GM18519 (cell line): ENCODE measurements around the gene ISG20L2.
A peak's percentile ranks its signal among the peaks of the same experiment; 100 is the strongest.
"Not testable (repeated sequence)": the region's sequence is repeated elsewhere in the genome, so short reads cannot be mapped to it uniquely, and the experiment has no call there.

Experiments used
- ATAC-seq: cut with Tn5 transposase; IDR thresholded peaks from one replicate; pipeline ENCODE4 v1.9.1; 2021; ENCODE audit warnings: mild to moderate bottlenecking, moderate library complexity; ENCODE audit not compliant: unreplicated experiment, low FRiP score

The ISG20L2 gene, protein sequence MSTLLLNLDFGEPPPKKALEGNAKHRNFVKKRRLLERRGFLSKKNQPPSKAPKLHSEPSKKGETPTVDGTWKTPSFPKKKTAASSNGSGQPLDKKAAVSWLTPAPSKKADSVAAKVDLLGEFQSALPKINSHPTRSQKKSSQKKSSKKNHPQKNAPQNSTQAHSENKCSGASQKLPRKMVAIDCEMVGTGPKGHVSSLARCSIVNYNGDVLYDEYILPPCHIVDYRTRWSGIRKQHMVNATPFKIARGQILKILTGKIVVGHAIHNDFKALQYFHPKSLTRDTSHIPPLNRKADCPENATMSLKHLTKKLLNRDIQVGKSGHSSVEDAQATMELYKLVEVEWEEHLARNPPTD

DNA sequence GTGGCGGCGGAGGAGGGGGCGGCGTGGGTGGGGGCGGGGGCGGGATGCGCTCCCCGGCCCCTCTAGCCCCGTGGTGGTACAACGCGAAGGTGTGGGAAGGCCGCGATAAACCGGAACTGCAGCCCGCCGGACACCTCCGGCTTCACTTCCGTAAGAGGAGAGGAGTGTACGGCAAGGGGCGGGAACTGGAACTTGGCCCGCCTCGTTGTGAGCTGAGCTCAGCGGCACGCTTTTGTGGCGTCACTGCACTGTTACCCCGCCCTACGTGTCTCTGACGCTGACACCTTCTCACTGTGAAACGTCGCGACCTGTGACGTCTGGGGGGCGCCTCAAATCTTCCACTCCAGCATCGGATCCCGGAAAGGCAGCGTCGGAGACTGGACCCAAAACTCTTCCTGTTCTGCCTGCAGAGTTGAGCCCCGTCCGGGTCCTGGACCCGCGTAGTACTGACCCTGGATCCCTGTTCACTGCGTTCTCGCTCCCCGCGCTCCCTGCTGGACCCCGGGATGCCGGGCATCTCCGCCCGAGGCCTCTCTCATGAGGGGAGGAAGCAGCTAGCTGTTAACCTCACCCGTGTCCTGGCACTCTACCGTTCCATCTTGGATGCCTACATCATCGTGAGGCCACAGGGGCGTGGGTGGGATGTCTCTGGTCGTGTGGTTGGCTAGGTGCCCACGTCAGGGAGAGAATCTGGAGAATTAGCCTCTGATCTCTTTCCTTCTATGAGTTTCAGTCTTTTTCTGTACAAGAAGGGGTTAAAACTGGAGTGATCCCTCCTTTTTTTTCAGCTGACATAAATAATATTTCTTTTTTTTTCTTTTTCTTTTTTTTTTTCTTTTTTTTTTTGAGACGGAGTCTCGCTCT, at the start of gene ISG20L2:
Gene ISG20L2, minus strand, starts transcription at position 168 of the 864 bp plus-strand sequence. CDS start 1,114 bp downstream, outside the sequence.
- ATAC-seq, result peak; percentile 70

DNA sequence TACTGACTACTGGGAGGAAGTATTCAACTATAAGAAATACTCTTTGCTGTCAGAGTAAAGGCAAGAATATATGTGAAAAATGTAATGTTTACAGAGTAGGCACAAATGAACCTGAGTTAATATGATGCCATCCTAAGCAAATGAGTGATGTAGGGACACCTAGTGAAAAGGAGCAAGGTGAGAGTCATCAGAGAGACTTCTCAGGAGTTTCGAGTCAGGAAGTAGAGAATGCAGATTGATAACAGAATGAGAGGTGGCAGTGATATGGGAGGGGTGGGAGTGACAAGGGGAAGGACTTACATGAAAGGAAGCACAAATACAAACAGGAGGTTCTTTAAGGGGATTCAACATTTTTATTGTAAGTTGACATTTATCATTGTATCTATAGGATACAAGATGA, 49.0 kb upstream of the ISG20L2 start:
- ATAC-seq, result no peak

DNA sequence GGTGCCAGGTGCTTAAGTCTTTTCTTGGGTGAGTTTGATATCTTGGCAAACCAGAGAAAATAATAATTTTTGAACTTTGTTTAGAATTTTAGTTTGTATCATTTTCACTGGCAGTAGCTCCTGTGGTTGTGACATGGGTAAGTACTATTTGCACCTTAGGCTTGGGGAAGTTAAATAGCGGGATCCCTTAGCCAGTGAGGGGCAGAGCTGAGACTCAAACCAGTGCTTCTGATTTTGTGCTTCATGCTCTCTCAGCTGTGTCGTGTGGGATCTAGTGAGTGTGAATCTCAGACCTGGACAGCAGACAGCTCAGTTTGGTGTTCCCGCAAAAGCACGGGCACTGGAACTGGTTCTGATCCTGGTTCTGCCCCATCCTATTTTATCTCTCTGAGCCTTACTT, 48.4 kb upstream of the ISG20L2 start:
- ATAC-seq, result no peak

DNA sequence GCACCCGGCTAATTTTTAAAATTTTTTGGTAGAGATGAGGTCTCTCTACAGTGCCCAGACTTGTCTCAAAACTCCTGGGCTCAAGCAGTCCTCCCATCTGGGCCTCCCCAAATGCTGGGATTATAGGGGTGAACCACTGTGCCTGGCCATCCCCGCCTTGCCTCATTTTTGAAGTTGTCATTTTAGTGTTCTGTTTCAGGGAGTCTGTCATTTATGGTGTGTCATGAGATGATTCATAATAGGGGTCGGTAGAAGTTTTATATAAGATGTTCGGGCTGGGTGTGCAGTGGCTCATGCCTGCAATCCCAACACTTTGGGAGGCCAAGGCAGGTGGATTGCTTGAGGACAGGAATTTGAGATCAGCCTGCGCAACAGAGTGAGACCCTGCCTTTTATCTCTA, 47.2 kb upstream of the ISG20L2 start:
- no peak for ATAC-seq

DNA sequence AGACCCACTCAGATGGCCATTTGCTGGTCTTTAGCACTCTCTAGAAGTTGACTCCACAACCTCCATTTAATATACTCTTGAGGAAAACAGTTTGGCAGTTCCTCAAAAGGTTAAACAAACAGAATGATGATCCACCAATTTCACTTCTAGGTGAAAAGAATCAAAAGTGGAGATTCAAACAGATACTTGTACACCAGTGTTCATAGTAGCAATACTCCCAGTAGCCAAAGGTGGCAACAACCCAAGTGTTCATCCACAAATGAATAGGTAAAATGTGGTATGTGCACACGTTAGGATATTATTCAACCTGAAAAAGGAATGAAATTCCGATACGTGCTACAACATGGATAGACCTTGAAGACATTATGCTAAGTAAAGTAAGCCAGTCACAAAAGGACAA, 45.0 kb upstream of the ISG20L2 start:
- ATAC-seq, result no peak

DNA sequence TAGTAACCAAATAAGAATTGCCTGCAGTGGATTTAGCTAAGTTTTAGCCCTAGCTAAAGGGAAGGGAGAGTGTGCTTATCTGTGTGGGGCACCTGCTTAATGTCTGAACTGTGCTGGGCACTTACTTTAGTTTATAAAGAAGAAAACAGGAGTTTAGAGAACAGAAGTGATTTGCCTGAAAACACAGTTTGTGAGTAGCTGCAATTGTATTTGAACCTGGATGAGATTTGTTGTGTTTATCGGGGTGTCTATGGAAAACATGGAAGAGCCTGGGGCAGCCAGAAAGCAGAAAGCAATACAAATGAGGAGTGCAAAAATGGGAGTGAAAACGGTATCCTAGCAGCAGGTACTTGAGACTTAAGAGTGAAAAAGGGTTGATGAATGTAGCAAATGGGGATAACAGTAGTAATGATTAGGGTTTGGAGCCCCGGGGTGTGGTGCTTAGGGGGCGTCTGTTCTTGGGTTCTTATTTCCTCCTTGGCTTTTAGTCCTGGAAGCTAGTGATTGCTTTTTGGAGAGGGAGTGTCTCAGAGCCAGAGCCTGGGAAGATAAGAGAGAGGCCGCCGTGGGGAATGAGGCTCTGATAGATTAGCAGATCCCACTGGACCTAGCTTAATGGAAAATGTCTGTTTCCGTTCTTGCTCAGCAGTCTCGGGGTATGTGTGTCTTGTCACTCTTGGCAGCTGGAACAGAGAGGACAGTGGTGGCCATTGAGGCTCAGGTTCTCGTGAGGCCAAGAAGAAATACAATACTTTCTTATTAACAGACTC, 44.3 kb upstream of the ISG20L2 start:
- ATAC-seq, result no peak

DNA sequence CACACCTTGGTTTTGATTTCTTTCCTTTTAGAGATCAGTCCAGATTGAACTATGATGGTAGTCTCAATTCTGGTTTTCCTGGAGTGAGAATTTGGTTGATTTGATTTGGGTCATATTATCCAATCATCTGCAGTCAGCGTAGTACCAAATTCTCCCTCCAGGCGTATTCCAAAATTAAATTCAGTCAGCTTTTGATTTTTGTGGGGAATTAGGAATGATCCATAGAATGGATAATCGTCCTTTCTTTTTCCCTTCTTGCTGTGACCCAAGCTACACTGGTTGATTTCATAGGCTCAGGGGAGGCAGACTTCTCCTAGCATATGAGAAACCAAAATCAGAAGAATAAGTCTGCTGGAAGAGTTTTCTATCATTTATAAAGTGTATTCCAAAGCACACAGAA, 43.7 kb upstream of the ISG20L2 start:
- ATAC-seq, result no peak

DNA sequence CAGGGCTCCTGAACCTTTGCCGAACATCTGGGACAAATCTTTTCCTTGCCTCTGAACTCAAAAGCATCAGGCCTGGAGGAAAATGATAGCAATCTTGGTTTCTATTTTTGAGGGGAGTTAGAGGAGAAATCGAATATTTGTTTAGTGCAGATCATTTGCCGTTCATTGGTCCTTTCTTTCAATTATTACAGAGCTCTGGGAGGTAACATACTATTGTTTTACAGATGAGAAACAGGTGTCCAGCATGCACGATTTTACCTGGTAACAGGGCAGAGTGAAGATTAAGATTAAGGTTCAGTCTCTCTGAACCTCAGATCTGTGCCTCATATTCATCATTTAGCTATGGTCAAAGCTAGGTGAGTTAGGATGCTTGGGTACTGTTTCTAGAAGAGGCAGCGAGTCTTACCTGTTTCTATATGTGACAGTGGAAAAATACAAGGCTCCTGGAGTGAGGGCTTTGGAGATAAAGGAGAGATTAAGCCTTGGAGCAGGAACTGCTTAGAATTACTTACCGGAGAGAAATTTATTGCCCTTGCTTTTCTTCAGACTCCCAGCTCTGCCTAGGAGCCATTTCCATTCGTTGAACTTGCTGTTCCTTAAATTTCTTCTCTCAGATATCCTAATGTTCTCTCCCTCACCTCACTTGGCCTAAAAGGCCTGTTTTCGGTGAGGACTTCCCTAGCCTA, 40.2 kb upstream of the ISG20L2 start:
- no peak for ATAC-seq

DNA sequence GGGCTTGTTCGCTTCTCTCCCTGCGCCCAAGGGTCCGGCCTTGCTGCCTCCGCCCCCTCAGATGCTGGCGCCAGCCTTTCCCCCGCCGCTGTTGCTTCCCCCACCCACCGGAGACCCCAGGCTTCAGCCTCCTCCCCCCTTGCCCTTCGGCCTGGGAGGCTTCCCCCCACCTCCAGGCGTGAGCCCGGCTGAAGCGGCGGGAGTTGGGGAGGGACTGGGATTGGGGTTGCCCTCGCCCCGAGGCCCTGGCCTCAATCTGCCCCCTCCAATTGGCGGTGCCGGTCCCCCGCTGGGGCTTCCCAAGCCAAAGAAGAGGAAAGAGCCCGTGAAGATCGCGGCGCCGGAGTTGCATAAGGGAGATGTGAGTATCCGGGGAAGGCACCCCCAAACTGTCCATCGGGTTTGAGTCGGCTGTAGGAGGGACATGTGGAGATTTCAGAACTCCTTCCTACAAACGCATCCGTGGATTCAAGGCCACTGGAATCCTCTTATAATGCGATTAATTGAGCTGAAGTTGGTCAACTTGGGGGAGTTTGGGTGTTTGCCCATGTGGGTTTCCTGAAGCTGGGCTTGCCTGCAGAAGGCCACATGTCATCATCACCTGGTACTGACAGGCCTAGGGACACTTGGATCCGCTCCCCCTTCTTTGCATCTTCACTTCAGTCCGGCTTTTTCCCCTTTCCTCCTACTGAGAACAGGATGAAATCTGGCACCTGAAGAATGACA, 39.5 kb upstream of the ISG20L2 start:
- no peak for ATAC-seq

DNA sequence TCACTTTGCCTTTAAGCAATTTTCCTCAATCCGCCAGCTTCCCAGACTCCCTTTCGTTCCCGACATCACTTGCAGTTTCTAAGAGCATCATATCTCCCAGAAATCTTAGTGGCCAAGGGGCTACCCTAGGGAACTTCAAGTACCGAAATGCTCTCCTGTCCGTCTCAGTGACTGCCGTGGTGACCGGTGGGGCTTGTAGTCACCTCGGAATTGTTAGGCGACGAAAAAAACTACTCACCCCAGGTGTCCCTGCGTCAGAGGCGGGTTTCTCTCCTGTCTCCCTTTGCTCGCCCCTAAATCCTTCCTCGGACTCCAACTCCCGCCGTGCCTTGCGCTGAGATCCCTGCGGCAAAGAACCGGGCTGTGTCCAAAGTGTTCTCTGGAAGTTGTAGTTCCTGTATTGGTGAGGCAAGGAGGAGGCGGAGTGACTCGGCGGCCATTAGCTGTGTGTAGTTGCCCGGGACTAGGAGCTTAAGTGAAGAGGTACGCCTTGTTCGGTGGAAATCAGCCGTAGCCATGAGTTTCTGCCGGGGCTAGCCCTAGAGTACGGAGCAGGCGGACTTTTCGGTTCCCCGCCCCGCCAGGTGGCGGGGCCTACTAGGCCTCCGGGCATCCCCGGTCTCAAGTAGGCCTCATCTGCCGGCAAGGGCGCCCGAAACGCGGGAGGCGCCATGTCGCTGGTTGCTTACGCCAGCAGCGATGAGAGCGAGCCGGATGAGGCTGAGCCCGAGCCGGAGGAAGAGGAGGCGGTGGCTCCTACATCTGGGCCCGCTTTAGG, 38.7 kb upstream of the ISG20L2 start, which contains the start of gene PRCC:
Gene PRCC, plus strand, starts transcription at position 435 of the 778 bp plus-strand sequence. Its CDS starts 237 bp downstream, at position 672.
- ATAC-seq, result peak; percentile 80

DNA sequence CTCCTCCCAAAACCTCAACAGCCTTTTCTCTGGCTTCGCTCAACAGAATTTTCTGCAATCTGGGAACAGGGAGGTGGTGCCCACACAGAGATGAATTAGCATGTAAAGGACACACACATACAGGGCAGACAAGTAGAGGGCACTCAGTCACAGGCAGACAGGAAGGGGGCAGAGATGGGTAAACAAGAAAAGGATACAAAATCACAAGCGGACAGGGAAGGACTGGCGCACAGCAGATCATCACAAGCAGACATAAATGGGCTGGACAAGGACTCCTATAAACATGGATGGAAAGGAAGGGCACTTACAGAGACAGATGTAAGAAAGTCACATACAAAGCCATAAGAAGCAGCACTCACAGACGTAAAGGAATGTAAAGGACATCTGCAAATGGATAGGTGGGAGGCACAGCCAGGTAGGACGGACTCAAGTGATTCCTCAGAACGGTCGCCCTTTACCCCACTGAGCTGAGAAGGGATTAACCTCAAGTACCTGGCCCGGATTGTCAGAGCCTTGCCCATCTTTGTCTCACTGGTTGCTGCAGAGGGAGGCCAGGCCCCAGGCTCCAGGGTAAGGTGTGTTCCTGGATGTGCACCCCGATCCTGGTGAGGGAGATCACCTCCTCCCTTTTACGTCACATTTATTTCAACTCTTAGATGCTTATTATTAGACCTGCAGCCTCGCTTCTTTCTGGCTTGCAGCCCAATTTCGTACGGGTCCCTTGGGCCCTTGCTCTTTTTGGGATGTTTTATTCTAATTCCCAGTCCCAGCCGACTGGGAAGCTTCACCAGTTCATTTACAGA, 37.9 kb upstream of the ISG20L2 start:
- no peak for ATAC-seq

DNA sequence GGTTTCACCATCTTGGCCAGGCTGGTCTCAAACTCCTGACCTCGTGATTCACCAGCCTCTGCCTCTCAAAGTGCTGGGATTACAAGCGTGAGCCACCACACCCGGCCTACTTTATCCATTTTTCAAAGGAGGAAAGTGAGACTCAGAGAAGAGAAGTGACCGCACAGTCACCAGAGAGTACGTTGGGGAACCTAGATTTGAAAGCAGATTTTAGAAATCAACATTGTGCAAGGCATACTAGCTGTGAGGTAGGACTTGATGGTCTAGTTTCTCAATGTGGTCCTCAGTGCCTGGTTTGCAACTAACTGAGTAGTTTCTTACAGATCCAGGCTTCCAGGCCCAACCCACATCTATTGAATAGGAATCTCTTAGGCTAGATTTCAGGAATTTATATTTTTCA, 37.1 kb upstream of the ISG20L2 start:
- no peak for ATAC-seq

DNA sequence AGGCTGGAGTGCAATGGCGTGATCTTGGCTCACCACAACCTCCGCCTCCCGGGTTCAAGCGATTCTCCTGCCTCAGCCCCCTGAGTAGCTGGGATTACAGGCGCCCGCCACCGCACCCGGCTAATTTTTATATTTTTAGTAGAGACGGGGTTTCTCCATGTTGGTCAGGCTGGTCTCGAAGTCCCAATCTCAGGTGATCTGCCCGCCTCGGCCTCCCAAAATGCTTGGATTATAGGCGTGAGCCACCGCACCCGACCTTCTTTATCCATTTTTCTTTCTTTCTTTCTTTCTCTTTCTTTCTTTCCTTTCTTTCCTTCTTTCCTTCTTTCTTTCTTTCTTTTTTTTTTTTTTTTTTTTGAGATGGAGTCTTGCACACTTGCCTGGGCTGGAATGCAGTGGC, 36.6 kb upstream of the ISG20L2 start:
- not testable (repeated sequence) for ATAC-seq

DNA sequence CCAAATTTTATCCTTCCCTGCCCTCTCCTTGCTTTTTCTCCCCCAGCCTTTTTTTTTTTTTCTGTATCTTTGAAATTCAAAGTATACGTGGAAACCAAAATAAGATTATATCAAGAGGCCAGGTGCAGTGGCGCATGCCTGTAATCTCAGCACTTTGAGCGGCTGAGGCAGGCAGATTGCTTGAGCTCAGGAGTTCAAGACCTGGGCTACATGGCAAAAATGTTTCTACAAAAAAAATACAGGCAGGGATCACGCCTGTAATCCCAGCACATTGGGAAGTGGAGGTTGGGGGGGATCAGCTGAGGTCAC, 32.2 kb upstream of the ISG20L2 start:
- no peak for ATAC-seq

DNA sequence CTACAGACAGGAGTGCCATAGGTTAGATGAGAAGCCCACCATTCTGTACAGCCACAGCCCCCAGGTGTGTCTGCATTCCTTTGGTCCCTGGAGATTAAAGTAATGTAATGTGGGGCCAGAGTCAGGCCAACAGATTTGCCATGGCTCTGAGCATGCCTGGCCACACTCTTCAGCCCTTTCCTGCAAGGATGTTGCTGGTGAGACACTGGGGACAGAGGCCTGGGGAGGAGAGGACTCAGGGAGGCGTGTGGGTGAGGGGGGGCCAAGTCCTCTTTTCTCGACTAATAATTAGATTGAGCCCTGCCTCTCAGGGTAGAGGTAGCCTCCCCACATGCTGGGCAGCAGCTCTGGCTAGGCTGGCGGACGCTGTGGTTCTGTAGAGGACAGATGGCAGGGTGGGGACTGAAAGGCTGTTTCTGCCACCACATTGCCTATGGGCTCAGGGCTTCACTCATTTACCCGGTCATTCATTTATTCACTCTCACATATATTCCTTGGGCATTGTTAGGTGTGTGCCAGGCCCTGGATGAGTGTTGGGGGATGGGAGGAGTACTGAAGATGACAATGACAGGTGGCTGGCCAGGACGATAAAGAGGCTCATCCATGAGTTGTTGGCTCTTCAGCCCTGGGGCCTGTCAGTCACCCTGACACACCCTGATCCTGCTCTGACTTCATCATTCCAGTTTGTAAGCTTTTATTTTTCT, 31.7 kb upstream of the ISG20L2 start:
- ATAC-seq, result no peak

DNA sequence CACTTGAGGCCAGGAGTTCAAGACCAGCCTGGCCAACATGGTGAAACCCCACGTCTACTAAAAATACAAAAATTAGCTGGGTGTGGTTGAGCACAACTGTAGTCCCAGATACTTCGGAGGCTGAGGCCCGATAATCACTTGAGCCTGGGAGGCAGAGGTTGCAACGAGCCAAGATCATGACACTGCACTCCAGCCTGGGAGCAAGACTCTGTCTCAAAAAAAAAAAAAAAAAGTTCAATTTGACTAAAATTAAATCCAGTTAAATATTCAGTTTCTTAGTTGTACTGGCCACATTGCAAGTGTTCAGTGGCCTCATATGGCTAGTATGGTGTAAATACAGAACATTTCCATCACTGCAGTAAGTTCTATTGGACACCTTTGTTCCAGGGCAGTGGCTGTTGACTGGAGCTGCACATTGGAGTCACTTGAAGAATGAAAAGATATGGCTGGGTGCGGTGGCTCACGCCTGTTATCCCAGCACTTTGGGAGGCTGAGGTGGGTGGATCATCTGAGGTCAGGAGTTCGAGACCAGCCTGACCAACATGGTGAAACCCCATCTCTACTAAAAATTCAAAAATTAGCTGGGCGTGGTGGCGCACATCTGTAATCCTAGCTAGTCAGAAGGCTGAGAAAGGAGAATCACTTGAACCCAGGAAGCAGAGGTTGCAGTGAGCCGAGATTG, 29.1 kb upstream of the ISG20L2 start:
- not testable (repeated sequence) for ATAC-seq

DNA sequence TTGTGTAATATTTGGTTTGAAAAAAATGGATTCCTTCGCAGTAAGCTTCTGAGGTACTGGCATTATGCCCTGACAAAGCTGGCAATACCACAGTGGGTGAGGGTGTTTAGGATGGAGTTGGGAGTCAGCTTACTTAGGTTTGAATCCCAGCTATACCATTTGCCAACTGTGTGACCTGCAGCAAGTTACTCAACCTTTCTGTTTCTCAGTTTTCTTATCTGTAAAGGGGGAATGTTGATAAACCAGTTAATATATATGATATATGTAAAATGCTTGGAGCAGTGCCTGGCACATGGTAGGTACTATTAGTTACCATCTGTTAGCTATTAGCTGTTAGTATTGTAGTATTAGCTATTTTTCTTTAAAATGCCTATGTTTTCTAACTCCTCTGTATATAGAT, 27.8 kb upstream of the ISG20L2 start:
- no peak for ATAC-seq
